ENCODE data around the gene GDPD3.

DNA sequence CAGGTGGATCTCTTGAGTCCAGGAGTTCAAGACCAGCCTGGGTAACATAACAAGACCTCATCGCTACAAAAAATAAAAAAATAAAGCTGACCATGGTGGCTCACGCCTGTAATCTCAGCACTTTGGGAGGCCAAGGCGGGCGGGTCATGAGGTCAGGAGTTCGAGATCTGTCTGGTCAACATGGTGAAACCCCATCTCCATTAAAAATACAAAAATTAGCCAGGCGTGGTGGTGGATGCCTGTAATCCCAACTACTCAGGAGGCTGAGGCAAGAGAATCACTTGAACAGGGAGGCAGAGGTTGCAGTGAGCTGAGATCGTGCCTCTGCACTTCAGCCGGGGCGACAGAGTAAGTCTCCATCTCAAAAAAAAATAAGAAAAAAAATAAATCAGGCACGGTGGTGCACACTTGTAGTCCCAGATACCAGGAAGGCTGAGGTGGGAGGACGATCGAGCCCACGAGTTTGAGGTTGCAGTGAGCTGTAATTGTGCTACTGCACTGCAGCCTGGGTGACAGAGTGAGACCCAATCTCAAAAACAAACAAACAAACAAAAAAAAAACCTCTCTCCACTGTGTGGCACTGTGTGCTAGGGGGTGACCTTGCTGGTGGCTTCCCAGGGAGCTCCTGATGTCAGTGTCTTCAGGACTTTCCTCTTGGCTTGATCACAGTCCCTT lies 29.5 kb upstream of the GDPD3 start:
- TF ChIP-seq EZH2phosphoT487 (IDR thresholded peaks at IDR 0.05; ENCODE audit: borderline replicate concordance, low read length) (no peak), CTCF (IDR thresholded peaks at IDR 0.05; ENCODE audit: low read depth, low read length, poor library complexity, severe bottlenecking) (peak; percentile 53)
